K562 (cell line): ENCODE data around the gene ATAD3B. TPM values are rescaled to one million over a fixed set of nuclear protein-coding genes. Genes with fewer than 3 reads are reported as not detected.

ENCODE experiments used
- ATAC-seq: fragments of 200-7000 bp; cut with Tn5 transposase; 3 replicates; pipeline ENCODE4 v1.9.1; 2020; ENCODE audit warnings: moderate library complexity
- BruUV-seq: library from RNA; stranded (reverse); fragments of 400-500 nt; replicated peaks from 2 replicates; lab custom pipeline; 2021; lab: Mats Ljungman, UMichigan
- CTCF ChIA-PET: fragments of 300-600 bp; formaldehyde crosslinking; extraction: SDS; loops from one replicate; lab custom pipeline; 2021; ENCODE audit warnings: low intra/inter-chr PET ratio; lab: Yijun Ruan, JAX
- POLR2A ChIA-PET: fragments of 300-600, 350-650 bp; sonication (Branson Sonifier 250); formaldehyde crosslinking; extraction: SDS; loops from one replicate; lab custom pipeline; 2021; ENCODE audit warnings: antibody characterized with exemption, inconsistent platforms; lab: Yijun Ruan, JAX
- DNase-seq, 4 experiments: peaks; one replicate each; pipeline versions ENCODE4 v3.0.0 to v3.0.0-alpha.2; 2011 to 2018; ENCODE audit warnings: low spot score in 3 of 4, mixed read lengths in 3 of 4; ENCODE audit errors: extremely low read depth in 1 of 4
- FAIRE-seq: peaks from 2 replicates; lab custom pipeline; 2011; peaks lifted over from hg19 to GRCh38; lab: Jason Lieb, UNC
- H2AFZ ChIP-seq: 2 replicates; pipeline ENCODE4 v1.6.0; 2011; ENCODE audit warnings: low read depth, low read length, control low read depth, inconsistent platforms
- H3K27ac ChIP-seq: fragments of 200-600 bp; 3 replicates; pipeline ENCODE4 v1.8.0; 2011; ENCODE audit warnings: low read depth, mild to moderate bottlenecking, control low read depth, inconsistent platforms, low read length, moderate library complexity, mixed read lengths; ENCODE audit errors: extremely low read depth
- H3K27me3 ChIP-seq, 2 experiments: fragments of 300-600 bp in 1 of 2; 2 replicates in 1 of 2; 3 replicates in 1 of 2; pipeline versions ENCODE4 v1.6.0 to v1.8.0; 2011; ENCODE audit warnings: inconsistent platforms in 2 of 2, low read length in 2 of 2, mild to moderate bottlenecking in 1 of 2, mixed read lengths in 1 of 2, moderate library complexity in 1 of 2; ENCODE audit not compliant: control insufficient read depth in 2 of 2, insufficient read depth in 2 of 2
- H3K36me3 ChIP-seq: fragments of 300-600 bp; 3 replicates; pipeline ENCODE4 v1.8.0; 2011; ENCODE audit warnings: mild to moderate bottlenecking, low read length, inconsistent platforms; ENCODE audit not compliant: control insufficient read depth, insufficient read depth
- H3K4me1 ChIP-seq, 2 experiments: fragments of 200-600 bp in 1 of 2; replicated peaks in 1 of 2; 2 replicates in 1 of 2; 3 replicates in 1 of 2; pipeline versions ENCODE4 v1.5.1 to v1.8.0; 2011; ENCODE audit warnings: inconsistent platforms in 2 of 2, low read length in 2 of 2, mild to moderate bottlenecking in 1 of 2, mixed read lengths in 1 of 2, moderate library complexity in 1 of 2; ENCODE audit not compliant: control insufficient read depth in 2 of 2, insufficient read depth in 2 of 2
- H3K4me2 ChIP-seq: 2 replicates; pipeline ENCODE4 v1.6.1; 2011; ENCODE audit warnings: low read length, control low read depth, inconsistent platforms, mixed read lengths; ENCODE audit not compliant: insufficient read depth
- H3K4me3 ChIP-seq: fragments of 200-600 bp; sonication (generic), shearing (Covaris generic); 2 replicates; pipeline ENCODE4 v1.5.1; 2016; ENCODE audit warnings: control low read depth, inconsistent platforms
- H3K79me2 ChIP-seq: fragments of 200-600 bp; 3 replicates; pipeline ENCODE4 v1.8.0; 2011; ENCODE audit warnings: low read length, inconsistent platforms; ENCODE audit not compliant: control insufficient read depth, insufficient read depth
- H3K9ac ChIP-seq, 2 experiments: 2 replicates each; pipeline versions ENCODE4 v1.6.0 to v1.6.1; 2011; ENCODE audit warnings: low read depth in 2 of 2, low read length in 2 of 2, control low read depth in 1 of 2, inconsistent platforms in 1 of 2, mild to moderate bottlenecking in 1 of 2, mixed read lengths in 1 of 2; ENCODE audit not compliant: insufficient read depth in 1 of 2
- H3K9me1 ChIP-seq: one replicate; pipeline ENCODE4 v1.6.0; 2011; ENCODE audit warnings: inconsistent platforms, mild to moderate bottlenecking, low read length, moderate library complexity; ENCODE audit not compliant: control insufficient read depth, insufficient read depth
- H3K9me3 ChIP-seq: replicated peaks from 2 replicates; pipeline ENCODE4 v1.5.1; 2011; ENCODE audit warnings: low read depth, low read length, inconsistent platforms; ENCODE audit not compliant: control insufficient read depth, insufficient read depth
- H4K20me1 ChIP-seq: replicated peaks from 2 replicates; pipeline ENCODE4 v1.6.1; 2011; ENCODE audit warnings: low read length, inconsistent platforms, mixed read lengths; ENCODE audit not compliant: control insufficient read depth, insufficient read depth
- RBFOX2 ChIP-seq: fragments of 200-400 bp; formaldehyde crosslinking; IDR thresholded peaks from 2 replicates; pipeline ENCODE4 v1.6.1; 2017; ENCODE audit warnings: low read depth, mild to moderate bottlenecking, low read length, moderate library complexity
- SAFB ChIP-seq: fragments of 200-400 bp; formaldehyde crosslinking; IDR thresholded peaks from 2 replicates; pipeline ENCODE4 v1.6.1; 2017; ENCODE audit warnings: low read depth, low read length, borderline replicate concordance
- WGBS: fragments of 100-300 bp; shearing (Covaris generic); methylation state at CpG from one replicate; pipeline ENCODE4 v1.1.6; 2016; ENCODE audit warnings: low coverage, mixed read lengths; ENCODE audit not compliant: insufficient coverage; ENCODE audit errors: missing lambda C conversion rate; 5-methylcytosine and 5-hydroxymethylcytosine counted together
- in situ Hi-C: fragments of 300-500 bp; cut with MboI; formaldehyde crosslinking; loops from 4 replicates; pipeline ENCODE4 v1.15.0; 2018; ENCODE audit warnings: inconsistent platforms, mixed read lengths
- intact Hi-C: fragments of 100-400 bp; cut with micrococcal nuclease; formaldehyde crosslinking; loops from 2 replicates; pipeline ENCODE4 v1.14.2; 2022
- polyA plus RNA-seq, 8 experiments: library from polyadenylated mRNA; depleted of rRNA in 4 of 8; stranded (reverse) in 5 of 8; unstranded in 3 of 8; fragments of >200 nt; fragmentation: Nextera tagmentation in 2 of 8; fragmentation: Illumina TruSeq in 1 of 8; extraction: Ambion mirVana in 2 of 8; extraction: Trizol in 1 of 8; gene quantifications; 2 replicates each; pipeline versions ENCODE4 v1.2.1 to v1.2.3, GENCODE V29; 2011 to 2014; ENCODE audit warnings: inconsistent platforms in 1 of 8, missing spikeins in 1 of 8
- total RNA-seq, 7 experiments: library from RNA; depleted of rRNA in 6 of 7; stranded (reverse); fragments of >200 nt in 6 of 7; fragmentation: Illumina TruSeq in 2 of 7; extraction: Trizol in 2 of 7; gene quantifications; 2 replicates each; pipeline versions ENCODE4 v1.2.1 to v1.2.3, GENCODE V29; 2011 to 2021; ENCODE audit warnings: low replicate concordance in 1 of 7
- TF ChIP-seq, protein P1 (sequence below): fragments of 150-350 bp; IDR thresholded peaks from 2 replicates; pipeline ENCODE4 v1.6.1; 2014; ENCODE audit warnings: low read depth, mild to moderate bottlenecking, low read length, borderline replicate concordance
- TF ChIP-seq, protein P2 (sequence below): sonication (generic); formaldehyde crosslinking; IDR thresholded peaks from 2 replicates; pipeline ENCODE4 v1.8.0; 2022; ENCODE audit warnings: missing genetic modification reagents, mild to moderate bottlenecking, moderate library complexity, borderline replicate concordance

The ATAD3B gene
- total and polyA plus RNA-seq, 9 of the 15 experiments (the other 6 are each of a cell fraction or from before 2014, with no cell fraction given) = 0.07 to 113 (median 27.7) TPM

DNA sequence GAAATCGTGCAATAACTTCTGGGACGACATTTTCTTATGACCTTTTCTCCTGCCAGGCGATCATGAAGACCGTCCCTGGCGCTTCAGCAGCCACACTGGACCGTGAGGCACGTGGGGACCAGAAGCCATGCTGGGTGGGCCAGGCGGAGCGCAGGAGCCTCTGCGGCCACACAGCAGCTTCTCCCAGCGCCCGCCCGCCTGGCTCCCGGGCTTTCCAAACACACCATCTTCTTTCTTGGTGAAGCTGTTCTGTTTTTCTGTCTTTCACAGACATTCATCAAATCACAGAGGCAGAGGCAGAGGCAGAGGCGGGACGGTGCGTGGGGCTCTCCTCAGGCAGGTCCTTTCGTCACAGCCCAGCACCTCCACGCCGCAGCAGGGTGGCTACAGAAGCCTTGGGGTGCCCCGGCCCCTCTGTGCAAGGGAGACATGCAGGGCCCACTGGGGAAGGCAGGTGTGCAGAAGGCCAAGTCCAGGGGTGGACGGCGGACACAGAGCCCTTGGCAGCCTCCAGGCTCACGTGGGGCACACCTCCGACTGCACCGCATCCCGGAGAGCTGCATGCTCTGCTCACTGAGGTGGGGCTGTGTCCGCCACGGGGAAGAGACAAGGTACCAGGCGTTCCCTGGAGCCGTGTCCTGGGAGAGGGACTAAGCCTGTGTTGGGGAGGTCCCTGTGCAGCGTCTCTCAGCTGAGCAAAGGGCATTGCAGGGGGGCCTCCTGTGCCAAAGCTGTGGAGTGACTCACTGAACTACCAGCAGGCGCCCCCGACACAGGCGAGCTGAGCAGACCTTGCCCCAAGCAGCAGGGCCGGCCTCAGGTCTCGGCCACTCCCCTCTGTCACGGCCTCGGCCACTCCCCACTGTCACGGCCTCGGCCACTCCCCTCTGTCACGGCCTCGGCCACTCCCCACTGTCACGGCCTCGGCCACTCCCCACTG, 71.5 kb downstream of the ATAD3B start:
- Histone ChIP-seq H3K27ac (no peak overlapping the region), H3K4me3 (no peak overlapping the region), H3K9me1 (no peaks in the 10 kb centered on the region), H3K9me3 (no peaks in the 10 kb centered on the region), H3K4me1 (peaks cover 0 to 38% of the 10 kb centered on the region in 2 experiments; a peak in 2 of 5 replicates), H3K27me3 (no peaks in the 10 kb centered on the region), H3K9ac (no peak overlapping the region; a peak in 1 of 4 replicates), H3K36me3 (peaks cover 74% of the 10 kb centered on the region), H2AFZ (no peak overlapping the region), H3K79me2 (peaks cover 10% of the 10 kb centered on the region; the same call in 2 of the 3 replicates)
- in situ Hi-C loops (no loop called here), intact Hi-C loops (no loop called here)
- FAIRE-seq (no peak), ATAC-seq (peak; percentile 72)
- ChIA-PET CTCF (no interaction called here), POLR2A (interaction anchor here (0.6 to 4.7 kb wide), 2 partner anchors 9 to 14 kb away, joined by 4 to 36 read pairs; no protein-coding TSS in a partner anchor)
- WGBS = 94% methylated on average over 37 of the region's 45 CpGs
- no TSS peak for BruUV-seq
- TF ChIP-seq, protein P1, sequence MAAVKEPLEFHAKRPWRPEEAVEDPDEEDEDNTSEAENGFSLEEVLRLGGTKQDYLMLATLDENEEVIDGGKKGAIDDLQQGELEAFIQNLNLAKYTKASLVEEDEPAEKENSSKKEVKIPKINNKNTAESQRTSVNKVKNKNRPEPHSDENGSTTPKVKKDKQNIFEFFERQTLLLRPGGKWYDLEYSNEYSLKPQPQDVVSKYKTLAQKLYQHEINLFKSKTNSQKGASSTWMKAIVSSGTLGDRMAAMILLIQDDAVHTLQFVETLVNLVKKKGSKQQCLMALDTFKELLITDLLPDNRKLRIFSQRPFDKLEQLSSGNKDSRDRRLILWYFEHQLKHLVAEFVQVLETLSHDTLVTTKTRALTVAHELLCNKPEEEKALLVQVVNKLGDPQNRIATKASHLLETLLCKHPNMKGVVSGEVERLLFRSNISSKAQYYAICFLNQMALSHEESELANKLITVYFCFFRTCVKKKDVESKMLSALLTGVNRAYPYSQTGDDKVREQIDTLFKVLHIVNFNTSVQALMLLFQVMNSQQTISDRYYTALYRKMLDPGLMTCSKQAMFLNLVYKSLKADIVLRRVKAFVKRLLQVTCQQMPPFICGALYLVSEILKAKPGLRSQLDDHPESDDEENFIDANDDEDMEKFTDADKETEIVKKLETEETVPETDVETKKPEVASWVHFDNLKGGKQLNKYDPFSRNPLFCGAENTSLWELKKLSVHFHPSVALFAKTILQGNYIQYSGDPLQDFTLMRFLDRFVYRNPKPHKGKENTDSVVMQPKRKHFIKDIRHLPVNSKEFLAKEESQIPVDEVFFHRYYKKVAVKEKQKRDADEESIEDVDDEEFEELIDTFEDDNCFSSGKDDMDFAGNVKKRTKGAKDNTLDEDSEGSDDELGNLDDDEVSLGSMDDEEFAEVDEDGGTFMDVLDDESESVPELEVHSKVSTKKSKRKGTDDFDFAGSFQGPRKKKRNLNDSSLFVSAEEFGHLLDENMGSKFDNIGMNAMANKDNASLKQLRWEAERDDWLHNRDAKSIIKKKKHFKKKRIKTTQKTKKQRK = no peak
- TF ChIP-seq RBFOX2 (peak; percentile 22; the same call in 1 of the 2 replicates), SAFB (0 out of 2 replicates have a peak, but pooled peaks have one; percentile 24)
- TF ChIP-seq, protein P2, sequence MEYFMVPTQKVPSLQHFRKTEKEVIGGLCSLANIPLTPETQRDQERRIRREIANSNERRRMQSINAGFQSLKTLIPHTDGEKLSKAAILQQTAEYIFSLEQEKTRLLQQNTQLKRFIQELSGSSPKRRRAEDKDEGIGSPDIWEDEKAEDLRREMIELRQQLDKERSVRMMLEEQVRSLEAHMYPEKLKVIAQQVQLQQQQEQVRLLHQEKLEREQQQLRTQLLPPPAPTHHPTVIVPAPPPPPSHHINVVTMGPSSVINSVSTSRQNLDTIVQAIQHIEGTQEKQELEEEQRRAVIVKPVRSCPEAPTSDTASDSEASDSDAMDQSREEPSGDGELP (CRISPR knock-in tag) = peak; percentile 32; the same call in 1 of the 2 replicates
- TF ChIP-seq, all 486 proteins: peak for 3
- peak in 2 of 4 experiments; percentile 21 to 59 for DNase-seq
- no peak overlapping the region for H3K4me2 ChIP-seq
- H4K20me1 ChIP-seq = peaks cover 3% of the 10 kb centered on the region; the same call in 1 of the 2 replicates
